ENCODE data around the gene CELF2.

CELF2 gene

DNA sequence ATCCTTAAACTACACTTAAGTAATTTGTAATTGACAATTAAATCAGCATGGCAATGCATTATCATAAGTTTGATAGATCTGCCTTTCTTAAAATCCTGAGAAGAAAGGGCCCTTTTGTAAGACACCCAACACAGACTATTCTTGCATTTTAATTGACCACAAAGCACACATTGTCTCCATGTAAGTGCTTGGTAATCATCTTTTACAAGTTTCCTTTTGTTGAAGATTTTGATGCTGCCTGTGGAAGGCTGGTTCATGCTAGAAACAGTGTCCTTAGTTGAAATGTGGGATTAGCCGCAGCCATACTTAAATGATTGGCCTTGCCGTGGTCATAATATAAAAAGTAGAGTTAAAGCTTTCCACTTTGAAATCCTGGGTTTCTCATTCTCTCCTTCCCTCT lies 32.3 kb upstream of the CELF2 start:
- FAIRE-seq (no peak), DNase-seq (ENCODE audit: insufficient read length, low spot score) (no peak)
- TF ChIP-seq, protein P1, sequence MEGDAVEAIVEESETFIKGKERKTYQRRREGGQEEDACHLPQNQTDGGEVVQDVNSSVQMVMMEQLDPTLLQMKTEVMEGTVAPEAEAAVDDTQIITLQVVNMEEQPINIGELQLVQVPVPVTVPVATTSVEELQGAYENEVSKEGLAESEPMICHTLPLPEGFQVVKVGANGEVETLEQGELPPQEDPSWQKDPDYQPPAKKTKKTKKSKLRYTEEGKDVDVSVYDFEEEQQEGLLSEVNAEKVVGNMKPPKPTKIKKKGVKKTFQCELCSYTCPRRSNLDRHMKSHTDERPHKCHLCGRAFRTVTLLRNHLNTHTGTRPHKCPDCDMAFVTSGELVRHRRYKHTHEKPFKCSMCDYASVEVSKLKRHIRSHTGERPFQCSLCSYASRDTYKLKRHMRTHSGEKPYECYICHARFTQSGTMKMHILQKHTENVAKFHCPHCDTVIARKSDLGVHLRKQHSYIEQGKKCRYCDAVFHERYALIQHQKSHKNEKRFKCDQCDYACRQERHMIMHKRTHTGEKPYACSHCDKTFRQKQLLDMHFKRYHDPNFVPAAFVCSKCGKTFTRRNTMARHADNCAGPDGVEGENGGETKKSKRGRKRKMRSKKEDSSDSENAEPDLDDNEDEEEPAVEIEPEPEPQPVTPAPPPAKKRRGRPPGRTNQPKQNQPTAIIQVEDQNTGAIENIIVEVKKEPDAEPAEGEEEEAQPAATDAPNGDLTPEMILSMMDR (IDR thresholded peaks at IDR 0.05; ENCODE audit: insufficient read depth, missing control alignments): no peak

DNA sequence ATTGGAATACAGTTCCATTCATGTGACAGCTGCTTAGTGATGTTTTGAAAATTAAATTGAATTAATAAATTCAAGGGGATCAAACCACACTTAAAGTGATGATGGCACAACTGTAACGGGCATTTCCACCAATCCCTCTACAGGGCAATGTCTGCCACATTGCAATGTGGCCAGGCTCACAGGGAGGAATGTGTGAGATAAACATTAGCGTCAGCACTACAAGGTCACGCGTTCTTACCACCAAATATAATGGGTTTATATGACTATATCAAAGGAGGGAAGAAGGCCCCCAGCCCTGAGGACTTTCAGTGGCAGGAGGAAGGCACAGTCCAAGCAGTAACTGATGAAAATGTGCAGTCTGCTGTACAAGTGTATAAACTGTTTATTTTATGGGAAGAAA lies 31.1 kb upstream of the CELF2 start:
- FAIRE-seq (no peak), DNase-seq (ENCODE audit: insufficient read length, low spot score) (no peak)
- TF ChIP-seq, protein P1 (IDR thresholded peaks at IDR 0.05; ENCODE audit: insufficient read depth, missing control alignments): no peak

DNA sequence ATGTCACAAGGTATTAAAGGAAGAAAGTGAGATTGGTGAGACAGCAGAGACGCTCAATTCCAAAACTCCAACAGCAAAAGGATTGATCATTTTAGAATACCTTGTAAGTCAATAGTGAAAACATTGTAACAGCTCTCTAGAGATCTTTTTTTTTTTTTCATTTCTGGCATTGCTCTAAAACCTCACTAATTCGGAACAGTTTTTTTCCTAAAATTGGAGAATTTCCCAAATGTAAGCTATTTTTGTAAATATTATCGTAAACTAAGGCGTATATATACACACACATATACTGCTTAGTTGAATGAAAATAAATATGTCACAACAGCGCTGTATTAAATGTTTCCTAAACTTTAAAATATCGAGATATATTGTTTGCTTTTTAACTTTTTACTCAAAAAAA lies 30.6 kb upstream of the CELF2 start:
- TF ChIP-seq, protein P1 (IDR thresholded peaks at IDR 0.05; ENCODE audit: insufficient read depth, missing control alignments): no peak
- FAIRE-seq (no peak), DNase-seq (ENCODE audit: insufficient read length, low spot score) (no peak)

DNA sequence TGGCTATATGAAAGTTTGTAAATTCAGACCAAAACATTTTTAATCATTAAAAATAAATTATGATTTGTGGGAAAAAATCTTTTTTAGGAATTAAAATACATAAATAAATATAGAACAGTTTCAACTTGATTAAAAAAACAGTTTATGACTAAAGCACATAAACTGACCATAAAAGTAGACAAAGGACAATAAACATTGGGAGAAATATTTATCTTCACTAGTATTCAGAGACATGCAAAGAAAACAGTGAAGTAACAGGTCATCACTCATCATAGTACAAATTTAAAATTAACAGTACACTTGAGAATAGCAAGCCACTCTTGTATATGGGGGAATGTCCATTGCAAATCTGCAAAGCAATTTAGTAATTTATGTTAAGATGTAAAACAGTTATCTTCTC lies 28.0 kb upstream of the CELF2 start:
- no peak for FAIRE-seq
- TF ChIP-seq, protein P1 (IDR thresholded peaks at IDR 0.05; ENCODE audit: insufficient read depth, missing control alignments): no peak
- no peak for DNase-seq (ENCODE audit: insufficient read length, low spot score)

DNA sequence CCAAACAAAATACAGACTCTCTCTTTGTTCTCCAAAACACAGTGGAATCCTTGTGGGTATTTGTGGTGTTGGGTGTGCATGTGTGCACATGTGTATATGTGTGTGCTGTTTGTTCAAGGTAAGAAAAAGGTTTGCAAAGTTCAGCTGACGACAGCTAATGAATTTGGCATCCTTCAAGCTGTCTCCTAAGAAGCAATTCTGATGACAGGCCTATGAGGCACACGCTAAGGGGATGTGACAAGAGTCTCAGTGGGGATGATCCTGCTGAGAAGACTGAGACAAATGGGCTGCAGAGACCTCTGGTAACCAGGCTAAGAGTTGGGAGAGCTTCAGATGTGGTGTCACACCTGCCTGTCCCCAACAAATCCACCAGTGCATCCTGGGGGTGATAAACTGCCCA lies 26.5 kb upstream of the CELF2 start:
- DNase-seq (ENCODE audit: insufficient read length, low spot score): no peak
- no peak for FAIRE-seq
- TF ChIP-seq, protein P1 (IDR thresholded peaks at IDR 0.05; ENCODE audit: insufficient read depth, missing control alignments): no peak

DNA sequence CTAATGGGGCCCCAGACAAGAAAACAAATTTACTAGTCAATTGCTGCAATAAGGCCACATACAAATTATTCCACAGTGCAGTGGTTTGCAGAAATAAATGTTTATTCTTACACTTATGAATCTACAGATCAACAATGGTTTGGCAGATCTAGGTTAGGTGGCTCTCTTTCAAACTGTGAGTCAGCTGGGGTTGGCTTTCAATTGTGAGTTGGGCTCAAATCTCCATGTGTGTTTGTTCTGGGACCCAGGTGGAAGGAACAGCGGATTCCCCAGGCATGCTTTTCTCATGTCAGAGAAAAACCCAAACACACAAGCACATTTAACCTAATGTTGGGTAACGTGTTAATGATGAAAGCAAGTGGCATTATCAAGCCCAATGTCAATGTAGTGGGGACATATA lies 25.6 kb upstream of the CELF2 start:
- TF ChIP-seq, protein P1 (IDR thresholded peaks at IDR 0.05; ENCODE audit: insufficient read depth, missing control alignments): no peak
- DNase-seq (ENCODE audit: insufficient read length, low spot score): no peak
- no peak for FAIRE-seq

DNA sequence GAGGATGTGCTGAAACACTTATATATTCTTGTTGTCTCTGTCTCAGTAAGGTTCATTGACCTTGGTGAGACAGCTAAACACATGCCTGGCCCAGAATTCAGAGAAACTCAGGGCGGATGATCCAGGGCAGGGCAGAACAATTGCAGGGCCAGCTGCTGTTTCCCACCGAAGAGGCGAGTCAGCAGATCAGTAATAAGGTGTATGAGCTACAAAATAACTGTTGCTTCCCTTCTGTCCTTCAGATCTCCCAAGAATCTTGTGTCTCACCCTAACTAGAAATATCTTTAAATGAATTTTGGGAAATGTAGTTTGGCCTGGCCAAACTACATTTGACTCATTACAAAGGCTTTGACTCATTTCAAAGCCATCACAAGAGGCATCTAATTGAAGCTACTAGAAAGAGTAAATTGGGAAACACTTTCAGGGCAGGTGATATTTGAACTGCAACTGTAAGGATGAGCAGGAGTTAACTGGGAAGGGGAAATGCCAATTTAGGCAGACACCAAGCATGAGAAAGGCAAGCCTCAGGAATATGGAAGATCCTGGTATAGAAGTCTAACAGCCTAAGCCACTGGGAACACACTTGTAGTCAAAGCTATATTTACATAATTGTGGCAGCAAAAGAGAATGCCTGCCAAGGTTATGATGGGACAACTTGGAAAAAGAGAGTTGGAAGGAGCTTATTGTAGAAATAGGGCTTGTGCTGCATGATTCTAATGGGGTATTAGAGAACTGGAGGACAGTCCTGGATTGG lies 24.5 kb upstream of the CELF2 start:
- TF ChIP-seq, protein P1 (IDR thresholded peaks at IDR 0.05; ENCODE audit: insufficient read depth, missing control alignments): no peak
- no peak for DNase-seq (ENCODE audit: insufficient read length, low spot score)
- no peak for FAIRE-seq
